Activated T-helper 17 cell treated with anti-CD3 and anti-CD28 coated beads, Interleukin-2, amount 50 U/mL, for 72 hours (primary cell): ENCODE measurements around the gene PDE2A. TPM values are rescaled to one million over a fixed set of nuclear protein-coding genes. Genes with fewer than 3 reads are reported as not detected.

Source experiments
- ATAC-seq: fragments of 150-1000 bp; cut with Tn5 transposase; replicated peaks from 2 replicates; pipeline ENCODE4 v1.10.0; 2021; ENCODE audit warnings: mild to moderate bottlenecking, moderate library complexity
- H3K27ac Mint-ChIP-seq: one replicate; pipeline ENCODE4 v1.8.0; 2022; ENCODE audit warnings: mixed read lengths
- H3K27me3 Mint-ChIP-seq: one replicate; pipeline ENCODE4 v1.8.0; 2022; ENCODE audit warnings: mixed read lengths
- H3K36me3 Mint-ChIP-seq: one replicate; pipeline ENCODE4 v1.8.0; 2022; ENCODE audit warnings: low read depth, mild to moderate bottlenecking, mixed read lengths
- H3K4me1 Mint-ChIP-seq: one replicate; pipeline ENCODE4 v1.8.0; 2022; ENCODE audit warnings: mixed read lengths
- H3K4me3 Mint-ChIP-seq: one replicate; pipeline ENCODE4 v1.8.0; 2022; ENCODE audit warnings: mild to moderate bottlenecking, mixed read lengths
- H3K9me3 Mint-ChIP-seq: one replicate; pipeline ENCODE4 v1.8.0; 2022; ENCODE audit warnings: mixed read lengths
- total RNA-seq, 2 donors: library from RNA; stranded (reverse); gene quantifications; one replicate each; pipeline ENCODE4 v1.2.3, GENCODE V29; 2022

The PDE2A gene
- total RNA-seq, 2 donors from 2014 or later = 1.7 to 3.6 TPM

- ATAC-seq = no peak
- Mint-ChIP-seq H3K4me3 (no peak overlapping the region), H3K36me3 (no peaks in the 10 kb centered on the region), H3K9me3 (no peaks in the 10 kb centered on the region), H3K27me3 (peaks cover 25% of the 10 kb centered on the region), H3K27ac (no peak overlapping the region), H3K4me1 (peaks cover 5% of the 10 kb centered on the region)
Measured at GRCh38 chr11:72617080-72617762, 57.0 kb downstream of the PDE2A start.

- no peak overlapping the region for H3K4me3 Mint-ChIP-seq
- no peaks in the 10 kb centered on the region for H3K36me3 Mint-ChIP-seq
- ATAC-seq = no peak
- no peaks in the 10 kb centered on the region for H3K9me3 Mint-ChIP-seq
- peaks cover 5% of the 10 kb centered on the region for H3K4me1 Mint-ChIP-seq
- no peak overlapping the region for H3K27ac Mint-ChIP-seq
- peaks cover 30% of the 10 kb centered on the region for H3K27me3 Mint-ChIP-seq
Measured at GRCh38 chr11:72616655-72617054, 57.6 kb downstream of the PDE2A start.

- Mint-ChIP-seq H3K9me3 (no peaks in the 10 kb centered on the region), H3K27ac (no peak overlapping the region), H3K4me1 (no peaks in the 10 kb centered on the region), H3K27me3 (peaks cover 30% of the 10 kb centered on the region), H3K36me3 (no peaks in the 10 kb centered on the region), H3K4me3 (no peak overlapping the region)
- ATAC-seq = no peak
Measured at GRCh38 chr11:72615329-72615728, 58.9 kb downstream of the PDE2A start.

GRCh38 chr11:72614381-72614780, 59.8 kb downstream of the PDE2A start:
- peaks cover 33% of the 10 kb centered on the region for H3K27me3 Mint-ChIP-seq
- no peaks in the 10 kb centered on the region for H3K9me3 Mint-ChIP-seq
- H3K4me1 Mint-ChIP-seq = no peaks in the 10 kb centered on the region
- no peak overlapping the region for H3K4me3 Mint-ChIP-seq
- no peak overlapping the region for H3K27ac Mint-ChIP-seq
- no peak for ATAC-seq
- H3K36me3 Mint-ChIP-seq = no peaks in the 10 kb centered on the region

GRCh38 chr11:72613977-72614376, 60.2 kb downstream of the PDE2A start:
- Mint-ChIP-seq H3K36me3 (no peaks in the 10 kb centered on the region), H3K27ac (no peak overlapping the region), H3K4me3 (no peak overlapping the region), H3K9me3 (no peaks in the 10 kb centered on the region), H3K4me1 (no peaks in the 10 kb centered on the region), H3K27me3 (peaks cover 33% of the 10 kb centered on the region)
- ATAC-seq = no peak

- Mint-ChIP-seq H3K4me3 (no peak overlapping the region), H3K27me3 (peaks cover 33% of the 10 kb centered on the region), H3K4me1 (no peaks in the 10 kb centered on the region), H3K27ac (no peak overlapping the region), H3K9me3 (no peaks in the 10 kb centered on the region), H3K36me3 (no peaks in the 10 kb centered on the region)
- no peak for ATAC-seq
Measured at GRCh38 chr11:72613450-72613849, 60.8 kb downstream of the PDE2A start.

GRCh38 chr11:72609476-72609875, 64.7 kb downstream of the PDE2A start:
- H3K36me3 Mint-ChIP-seq = no peaks in the 10 kb centered on the region
- ATAC-seq = no peak
- no peaks in the 10 kb centered on the region for H3K9me3 Mint-ChIP-seq
- no peak overlapping the region for H3K4me3 Mint-ChIP-seq
- no peak overlapping the region for H3K27ac Mint-ChIP-seq
- no peaks in the 10 kb centered on the region for H3K4me1 Mint-ChIP-seq
- H3K27me3 Mint-ChIP-seq = peaks cover 28% of the 10 kb centered on the region

GRCh38 chr11:72609045-72609444, 65.2 kb downstream of the PDE2A start:
- peaks cover 30% of the 10 kb centered on the region for H3K27me3 Mint-ChIP-seq
- no peak overlapping the region for H3K4me3 Mint-ChIP-seq
- no peaks in the 10 kb centered on the region for H3K4me1 Mint-ChIP-seq
- no peak for ATAC-seq
- no peaks in the 10 kb centered on the region for H3K9me3 Mint-ChIP-seq
- H3K36me3 Mint-ChIP-seq = no peaks in the 10 kb centered on the region
- no peak overlapping the region for H3K27ac Mint-ChIP-seq

GRCh38 chr11:72607496-72607895, 66.7 kb downstream of the PDE2A start:
- no peak overlapping the region for H3K27ac Mint-ChIP-seq
- no peaks in the 10 kb centered on the region for H3K36me3 Mint-ChIP-seq
- no peaks in the 10 kb centered on the region for H3K4me1 Mint-ChIP-seq
- H3K27me3 Mint-ChIP-seq = peaks cover 22% of the 10 kb centered on the region
- no peak for ATAC-seq
- no peaks in the 10 kb centered on the region for H3K9me3 Mint-ChIP-seq
- no peak overlapping the region for H3K4me3 Mint-ChIP-seq

GRCh38 chr11:72606748-72607468, 67.3 kb downstream of the PDE2A start:
- peaks cover 20% of the 10 kb centered on the region for H3K27me3 Mint-ChIP-seq
- peak; percentile 60 for ATAC-seq
- no peak overlapping the region for H3K27ac Mint-ChIP-seq

GRCh38 chr11:72605973-72606747, 68.1 kb downstream of the PDE2A start:
- no peak for ATAC-seq
- H3K4me3 Mint-ChIP-seq = no peak overlapping the region
- no peaks in the 10 kb centered on the region for H3K9me3 Mint-ChIP-seq
- no peaks in the 10 kb centered on the region for H3K4me1 Mint-ChIP-seq
- no peaks in the 10 kb centered on the region for H3K36me3 Mint-ChIP-seq
- H3K27ac Mint-ChIP-seq = no peak overlapping the region
- peaks cover 18% of the 10 kb centered on the region for H3K27me3 Mint-ChIP-seq

More at GRCh38 chr11:72606748-72607468, 67.3 kb downstream of the PDE2A start:
- Mint-ChIP-seq H3K4me3 (no peak overlapping the region), H3K36me3 (no peaks in the 10 kb centered on the region), H3K9me3 (no peaks in the 10 kb centered on the region), H3K4me1 (no peaks in the 10 kb centered on the region)

- Mint-ChIP-seq H3K27ac (no peak overlapping the region), H3K9me3 (no peaks in the 10 kb centered on the region), H3K4me3 (no peak overlapping the region), H3K27me3 (peaks cover 15% of the 10 kb centered on the region), H3K36me3 (no peaks in the 10 kb centered on the region), H3K4me1 (no peaks in the 10 kb centered on the region)
- ATAC-seq = no peak
Measured at GRCh38 chr11:72604256-72604655, 70.0 kb downstream of the PDE2A start.

- Mint-ChIP-seq H3K4me1 (no peaks in the 10 kb centered on the region), H3K27me3 (peaks cover 11% of the 10 kb centered on the region), H3K4me3 (no peak overlapping the region), H3K27ac (no peak overlapping the region), H3K36me3 (no peaks in the 10 kb centered on the region), H3K9me3 (no peaks in the 10 kb centered on the region)
- ATAC-seq = no peak
Measured at GRCh38 chr11:72602250-72602904, 71.8 kb downstream of the PDE2A start.

GRCh38 chr11:72600557-72600956, 73.7 kb downstream of the PDE2A start:
- Mint-ChIP-seq H3K27ac (no peak overlapping the region), H3K27me3 (peaks cover 9% of the 10 kb centered on the region), H3K4me3 (no peak overlapping the region), H3K4me1 (no peaks in the 10 kb centered on the region), H3K9me3 (no peaks in the 10 kb centered on the region), H3K36me3 (no peaks in the 10 kb centered on the region)
- no peak for ATAC-seq
